GM12878 (cell line): Measurements from ENCODE around the gene ZBTB9. TPM values are rescaled to one million over a fixed set of nuclear protein-coding genes. Genes with fewer than 3 reads are reported as not detected.

ENCODE experiments used
- ATAC-seq: fragments of 200-7000 bp; cut with Tn5 transposase; 3 replicates; pipeline ENCODE4 v1.9.1; 2020; ENCODE audit warnings: mild to moderate bottlenecking, moderate library complexity
- BruUV-seq: library from RNA; stranded (reverse); fragments of 400-500 nt; replicated peaks from 2 replicates; lab custom pipeline; 2021; lab: Mats Ljungman, UMichigan
- CTCF ChIA-PET: fragments of 300-600 bp; sonication (Branson Sonifier 250); formaldehyde crosslinking; extraction: SDS; loops from one replicate; lab custom pipeline; 2021; ENCODE audit warnings: inconsistent platforms; lab: Yijun Ruan, JAX
- POLR2A ChIA-PET: fragments of 350-600 bp; formaldehyde crosslinking; extraction: SDS; loops from one replicate; lab custom pipeline; 2021; ENCODE audit warnings: inconsistent platforms; lab: Charles Lee
- RAD21 ChIA-PET: fragments of 300-600 bp; sonication (Branson Sonifier 250); formaldehyde crosslinking; loops from one replicate; lab custom pipeline; 2023; ENCODE audit warnings: antibody characterized with exemption; ENCODE audit not compliant: unreplicated experiment; lab: Charles Lee
- SMC1A ChIA-PET: fragments of 300-600 bp; sonication (Branson Sonifier 250); formaldehyde crosslinking; loops from one replicate; lab custom pipeline; 2023; ENCODE audit not compliant: unreplicated experiment, uncharacterized antibody; lab: Charles Lee
- DNase-seq: peaks from one replicate; pipeline ENCODE4 v3.0.0-alpha.2; 2011; ENCODE audit warnings: low read depth, low spot score
- FAIRE-seq: peaks from 3 replicates; lab custom pipeline; 2011; peaks lifted over from hg19 to GRCh38; lab: Jason Lieb, UNC
- H2AFZ ChIP-seq: 2 replicates; pipeline ENCODE4 v1.6.0; 2011; ENCODE audit warnings: low read depth, low read length, control low read depth; ENCODE audit not compliant: control insufficient read depth
- H3K27ac ChIP-seq: 2 replicates; pipeline ENCODE4 v1.5.1; 2011; ENCODE audit warnings: control low read depth; ENCODE audit not compliant: control insufficient read depth, insufficient read depth
- H3K27me3 ChIP-seq, 2 experiments: replicated peaks in 1 of 2; 2 replicates each; pipeline versions ENCODE4 v1.6.0 to v1.6.1; 2011; ENCODE audit warnings: low read length in 1 of 2; ENCODE audit not compliant: control insufficient read depth in 2 of 2, insufficient read depth in 2 of 2
- H3K36me3 ChIP-seq, 2 experiments: 2 replicates each; pipeline ENCODE4 v1.5.1; 2011; ENCODE audit warnings: low read length in 1 of 2; ENCODE audit not compliant: control insufficient read depth in 2 of 2, insufficient read depth in 2 of 2
- H3K4me1 ChIP-seq: 2 replicates; pipeline ENCODE4 v1.6.1; 2011; ENCODE audit warnings: mild to moderate bottlenecking, low read length, moderate library complexity, mixed read lengths; ENCODE audit not compliant: control insufficient read depth, insufficient read depth
- H3K4me2 ChIP-seq: 2 replicates; pipeline ENCODE4 v1.6.0; 2011; ENCODE audit warnings: control low read depth; ENCODE audit not compliant: control insufficient read depth, insufficient read depth
- H3K4me3 ChIP-seq: fragments of 200-600 bp; sonication (generic); 2 replicates; pipeline ENCODE4 v1.5.1; 2016
- H3K79me2 ChIP-seq: 2 replicates; pipeline ENCODE4 v1.6.0; 2011; ENCODE audit warnings: low read length; ENCODE audit not compliant: control insufficient read depth, insufficient read depth
- H3K9ac ChIP-seq: 2 replicates; pipeline ENCODE4 v1.8.0; 2011; ENCODE audit warnings: low read length, control low read depth, mixed read lengths; ENCODE audit not compliant: control insufficient read depth, insufficient read depth
- H3K9me3 ChIP-seq: replicated peaks from 3 replicates; pipeline ENCODE4 v1.5.1; 2011; ENCODE audit warnings: mild to moderate bottlenecking, low read length; ENCODE audit not compliant: control insufficient read depth, insufficient read depth
- H4K20me1 ChIP-seq: 2 replicates; pipeline ENCODE4 v1.6.0; 2011; ENCODE audit not compliant: control insufficient read depth, insufficient read depth
- ATF7 ChIP-seq: fragments of 450-650 bp; IDR thresholded peaks from 2 replicates; pipeline ENCODE4 v1.6.1; 2016; ENCODE audit warnings: low read depth, mild to moderate bottlenecking
- BRCA1 ChIP-seq: IDR thresholded peaks from 2 replicates; pipeline ENCODE4 v1.6.1; 2011; ENCODE audit warnings: low read depth, low read length, improper control_type of control experiment
- CBX3 ChIP-seq: fragments of 200-600 bp; sonication (generic); IDR thresholded peaks from 2 replicates; pipeline ENCODE4 v1.6.1; 2016; ENCODE audit warnings: low read depth, borderline replicate concordance
- CBX5 ChIP-seq: sonication (generic); IDR thresholded peaks from 2 replicates; pipeline ENCODE4 v1.6.1; 2016; ENCODE audit warnings: low read depth, moderate library complexity, mild to moderate bottlenecking, inconsistent platforms
- CREB1 ChIP-seq: IDR thresholded peaks from 2 replicates; pipeline ENCODE4 v1.6.1; 2012; ENCODE audit warnings: low read depth, mild to moderate bottlenecking, inconsistent platforms
- CTCF ChIP-seq, 3 experiments: IDR thresholded peaks in 2 of 3; conservative IDR thresholded peaks in 1 of 3; 2 replicates each; pipeline ENCODE4 v1.5.1; 2011; ENCODE audit warnings: low read depth in 3 of 3, low read length in 3 of 3, mild to moderate bottlenecking in 3 of 3, control low read depth in 2 of 3, moderate library complexity in 2 of 3, inconsistent platforms in 1 of 3, mixed read lengths in 1 of 3; ENCODE audit not compliant: control insufficient read depth in 2 of 3, insufficient read depth in 1 of 3; ENCODE audit errors: extremely low read depth in 1 of 3
- E2F4 ChIP-seq: IDR thresholded peaks from 2 replicates; pipeline ENCODE4 v1.6.1; 2012; ENCODE audit warnings: low read depth, low read length, improper control_type of control experiment
- ETV6 ChIP-seq, 2 experiments: fragments of 450-650 bp in 1 of 2; IDR thresholded peaks in 1 of 2; conservative IDR thresholded peaks in 1 of 2; 2 replicates each; pipeline ENCODE4 v1.6.1; 2014; ENCODE audit warnings: antibody characterized with exemption in 1 of 2, borderline replicate concordance in 1 of 2, low read depth in 1 of 2, mild to moderate bottlenecking in 1 of 2, moderate library complexity in 1 of 2
- NFIC ChIP-seq: IDR thresholded peaks from 2 replicates; pipeline ENCODE4 v1.6.1; 2012; ENCODE audit warnings: low read depth, mild to moderate bottlenecking, inconsistent platforms, low read length, moderate library complexity
- POLR2A ChIP-seq: IDR thresholded peaks from 2 replicates; pipeline ENCODE4 v1.6.1; 2011; ENCODE audit warnings: low read depth, mild to moderate bottlenecking, low read length
- RB1 ChIP-seq: fragments of 450-650 bp; formaldehyde crosslinking; IDR thresholded peaks from 2 replicates; pipeline ENCODE4 v1.6.1; 2017; ENCODE audit warnings: mild to moderate bottlenecking, borderline replicate concordance
- RBBP5 ChIP-seq: fragments of 200-600 bp; sonication (generic); conservative IDR thresholded peaks from 2 replicates; pipeline ENCODE4 v1.6.1; 2016
- SIN3A ChIP-seq: IDR thresholded peaks from 2 replicates; pipeline ENCODE4 v1.6.1; 2012; ENCODE audit warnings: low read depth, low read length, improper control_type of control experiment
- TARDBP ChIP-seq: IDR thresholded peaks from 2 replicates; pipeline ENCODE4 v1.6.1; 2016; ENCODE audit warnings: borderline replicate concordance
- TBL1XR1 ChIP-seq: IDR thresholded peaks from 2 replicates; pipeline ENCODE4 v1.6.1; 2012; ENCODE audit warnings: low read depth, low read length, improper control_type of control experiment
- ZNF207 ChIP-seq: fragments of 450-650 bp; IDR thresholded peaks from 2 replicates; pipeline ENCODE4 v1.6.1; 2014; ENCODE audit warnings: antibody characterized with exemption, mild to moderate bottlenecking, borderline replicate concordance
- WGBS: methylation state at CpG from one replicate; pipeline ENCODE4 v1.1.6; 2016; ENCODE audit warnings: low lambda C conversion rate; ENCODE audit not compliant: insufficient replicate concordance, insufficient coverage; ENCODE audit errors: missing lambda C conversion rate; 5-methylcytosine and 5-hydroxymethylcytosine counted together
- in situ Hi-C: fragments of 300-500 bp; cut with MboI; formaldehyde crosslinking; loops from 9 replicates; pipeline ENCODE4 v1.14.3; 2018; ENCODE audit warnings: mixed read lengths
- intact Hi-C: fragments of 100-400 bp; cut with micrococcal nuclease; formaldehyde crosslinking; loops from one replicate; pipeline ENCODE4 v1.14.2; 2022; ENCODE audit not compliant: unreplicated experiment
- polyA plus RNA-seq, 11 experiments: library from polyadenylated mRNA; depleted of rRNA in 4 of 11; unstranded in 6 of 11; stranded (reverse) in 5 of 11; fragments of >200 nt; fragmentation: Nextera tagmentation in 4 of 11; fragmentation: Illumina TruSeq in 1 of 11; extraction: Ambion mirVana in 4 of 11; extraction: Trizol in 1 of 11; gene quantifications; 1 replicate in 1 of 11; 2 replicates in 10 of 11; pipeline versions ENCODE4 v1.2.1 to v1.2.3, GENCODE V29; 2011 to 2016; ENCODE audit warnings: inconsistent platforms in 2 of 11, missing spikeins in 2 of 11, low read depth in 1 of 11
- total RNA-seq, 4 experiments: library from RNA; depleted of rRNA in 3 of 4; stranded (reverse); fragments of >200 nt in 3 of 4; fragmentation: Illumina TruSeq in 1 of 4; extraction: Trizol in 1 of 4; gene quantifications; 2 replicates each; pipeline versions ENCODE4 v1.2.1 to v1.2.3, GENCODE V29; 2013 to 2021
- TF ChIP-seq, protein P1 (sequence below): fragments of 150-350 bp; IDR thresholded peaks from 2 replicates; pipeline ENCODE4 v1.6.1; 2014; ENCODE audit warnings: mild to moderate bottlenecking, low read depth, low read length

The ZBTB9 gene
- total and polyA plus RNA-seq, 10 of the 15 experiments (the other 5 are each of a cell fraction or from before 2014, with no cell fraction given) = 1.5 to 12.7 (median 6.9) TPM

- TF ChIP-seq ZNF207 (no peak), CTCF (IDR thresholded peaks at IDR 0.05 in 2 of 3, conservative IDR thresholded peaks at IDR 0.05 in 1 of 3; ENCODE audit: control insufficient read depth in 2 of 3, extremely low read depth in 1 of 3, insufficient read depth in 1 of 3, low read depth in 3 of 3, low read length in 3 of 3) (no peak), CBX3 (no peak), ATF7 (no peak), POLR2A (no peak), RBBP5 (no peak)
Measured at GRCh38 chr6:33433001-33433543, 21.3 kb upstream of the ZBTB9 start (continued).

DNA sequence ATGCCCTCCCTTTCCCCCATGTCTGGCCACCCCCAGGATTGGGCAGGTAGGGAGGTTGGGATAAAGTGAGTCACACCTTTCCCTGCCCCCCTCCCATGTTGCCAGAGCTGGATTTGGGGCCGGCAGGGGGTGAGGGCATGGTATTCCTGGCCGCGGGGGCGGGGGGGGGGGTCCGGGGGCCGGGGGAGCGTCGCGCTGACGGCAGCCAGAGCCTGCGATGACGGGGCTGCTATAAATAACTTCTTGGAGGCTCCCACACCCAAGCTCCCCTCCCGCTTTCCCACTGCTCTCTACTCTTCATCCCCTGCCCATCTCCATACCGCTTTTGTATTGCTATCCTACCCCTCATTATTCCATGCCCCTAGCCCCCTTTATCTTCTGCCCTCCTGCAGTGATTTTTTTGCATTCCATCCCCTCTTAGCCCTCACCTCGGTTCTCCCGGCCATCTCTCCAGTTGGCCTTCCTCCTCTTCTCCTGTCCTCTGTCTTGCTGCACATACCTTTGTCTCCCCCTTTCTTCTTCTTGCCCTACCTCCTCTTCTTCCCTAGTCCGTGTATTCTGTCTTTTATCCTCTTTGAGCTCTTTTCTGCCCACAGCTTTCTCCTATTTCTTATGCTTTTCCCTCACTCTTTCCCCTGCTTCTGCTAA lies 20.7 kb upstream of the ZBTB9 start:
- RAD21 ChIA-PET = interaction anchor here (0.6 kb wide), 1 partner anchor 251 kb away, joined by 5 read pairs; no protein-coding TSS in a partner anchor
- Histone ChIP-seq H3K4me2 (no peak overlapping the region; the same call in 1 of the 2 replicates), H3K27me3 (no peaks in the 10 kb centered on the region), H3K36me3 (peaks cover 0 to 3% of the 10 kb centered on the region in 2 experiments; a peak in 2 of 4 replicates), H3K4me3 (no peak overlapping the region), H3K9me3 (no peaks in the 10 kb centered on the region), H4K20me1 (no peaks in the 10 kb centered on the region), H3K27ac (no peak overlapping the region), H3K9ac (no peak overlapping the region), H3K79me2 (peaks cover 5% of the 10 kb centered on the region), H3K4me1 (peaks cover 39% of the 10 kb centered on the region), H2AFZ (no peak overlapping the region)
- CTCF ChIA-PET = interaction anchor here (1.4 kb wide), 1 partner anchor 10 kb away, joined by 3 read pairs; no protein-coding TSS in a partner anchor
- in situ Hi-C loops = no loop called here
- ATAC-seq = no peak
- no peak for TF ChIP-seq CREB1
- TF ChIP-seq E2F4 = no peak
- no peak for TF ChIP-seq ETV6 (conservative IDR thresholded peaks at IDR 0.05 in 1 of 2, IDR thresholded peaks at IDR 0.05 in 1 of 2; ENCODE audit: borderline replicate concordance in 1 of 2, low read depth in 1 of 2)
- TF ChIP-seq NFIC = no peak
- no peak for TF ChIP-seq BRCA1
- TF ChIP-seq CBX5 = no peak
- no peak for TF ChIP-seq TARDBP
- TF ChIP-seq, protein P1, sequence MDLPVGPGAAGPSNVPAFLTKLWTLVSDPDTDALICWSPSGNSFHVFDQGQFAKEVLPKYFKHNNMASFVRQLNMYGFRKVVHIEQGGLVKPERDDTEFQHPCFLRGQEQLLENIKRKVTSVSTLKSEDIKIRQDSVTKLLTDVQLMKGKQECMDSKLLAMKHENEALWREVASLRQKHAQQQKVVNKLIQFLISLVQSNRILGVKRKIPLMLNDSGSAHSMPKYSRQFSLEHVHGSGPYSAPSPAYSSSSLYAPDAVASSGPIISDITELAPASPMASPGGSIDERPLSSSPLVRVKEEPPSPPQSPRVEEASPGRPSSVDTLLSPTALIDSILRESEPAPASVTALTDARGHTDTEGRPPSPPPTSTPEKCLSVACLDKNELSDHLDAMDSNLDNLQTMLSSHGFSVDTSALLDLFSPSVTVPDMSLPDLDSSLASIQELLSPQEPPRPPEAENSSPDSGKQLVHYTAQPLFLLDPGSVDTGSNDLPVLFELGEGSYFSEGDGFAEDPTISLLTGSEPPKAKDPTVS = no peak
- TF ChIP-seq TBL1XR1 = no peak
- TF ChIP-seq SIN3A = no peak
- TF ChIP-seq RB1 = no peak
- SMC1A ChIA-PET = interaction anchor here (0.6 to 1.6 kb wide), 2 partner anchors 20 to 80 kb away, joined by 3 read pairs; partner anchors contain the start of gene ZBTB9
- 53% methylated on average over 15 of the region's 17 CpGs for WGBS
- no TSS peak for BruUV-seq
- POLR2A ChIA-PET = no interaction called here
- no peak for FAIRE-seq
- no peak for DNase-seq
- intact Hi-C loops = no loop called here
